Measurements from ENCODE around the gene FLYWCH1. TPM values are rescaled to one million over a fixed set of nuclear protein-coding genes. Genes with fewer than 3 reads are reported as not detected.
"Not testable (repeated sequence)": the region's sequence is repeated elsewhere in the genome, so short reads cannot be mapped to it uniquely, and the experiment has no call there.

Gene FLYWCH1
- total RNA-seq, 4 donors from 2014 or later = 41.7 to 49.7 (median 44.0) TPM

DNA sequence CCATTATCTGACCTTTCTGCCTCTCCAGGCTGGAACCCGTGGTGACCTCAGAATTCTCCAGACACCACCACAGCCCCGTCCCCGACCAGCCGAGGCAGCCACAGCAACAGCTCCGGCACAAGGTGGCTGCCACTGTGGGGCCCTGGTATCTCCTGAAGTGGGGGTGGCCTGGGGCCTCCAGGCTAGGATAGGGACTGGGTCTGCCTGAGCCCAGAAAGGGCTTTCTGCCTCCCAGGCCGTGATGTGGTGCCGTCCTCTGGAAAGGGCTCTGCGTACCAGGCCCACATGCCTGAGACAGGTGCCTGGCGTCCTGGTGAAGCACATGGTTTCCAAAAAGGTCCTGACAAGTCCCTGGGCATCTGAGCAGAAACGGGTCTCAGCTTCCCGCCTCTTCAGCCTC, 17.1 kb downstream of the FLYWCH1 start:
- Histone ChIP-seq H3K27ac (no peak overlapping the region), H3K27me3 (no peaks in the 10 kb centered on the region), H3K36me3 (peaks cover 0 to 19% of the 10 kb centered on the region in 2 donors), H3K9me3 (no peaks in the 10 kb centered on the region), H3K4me1 (peaks cover 0 to 5% of the 10 kb centered on the region in 2 donors), H3K4me3 (no peak overlapping the region)
- ATAC-seq (no peak), DNase-seq (no peak)
- TF ChIP-seq, protein P1, sequence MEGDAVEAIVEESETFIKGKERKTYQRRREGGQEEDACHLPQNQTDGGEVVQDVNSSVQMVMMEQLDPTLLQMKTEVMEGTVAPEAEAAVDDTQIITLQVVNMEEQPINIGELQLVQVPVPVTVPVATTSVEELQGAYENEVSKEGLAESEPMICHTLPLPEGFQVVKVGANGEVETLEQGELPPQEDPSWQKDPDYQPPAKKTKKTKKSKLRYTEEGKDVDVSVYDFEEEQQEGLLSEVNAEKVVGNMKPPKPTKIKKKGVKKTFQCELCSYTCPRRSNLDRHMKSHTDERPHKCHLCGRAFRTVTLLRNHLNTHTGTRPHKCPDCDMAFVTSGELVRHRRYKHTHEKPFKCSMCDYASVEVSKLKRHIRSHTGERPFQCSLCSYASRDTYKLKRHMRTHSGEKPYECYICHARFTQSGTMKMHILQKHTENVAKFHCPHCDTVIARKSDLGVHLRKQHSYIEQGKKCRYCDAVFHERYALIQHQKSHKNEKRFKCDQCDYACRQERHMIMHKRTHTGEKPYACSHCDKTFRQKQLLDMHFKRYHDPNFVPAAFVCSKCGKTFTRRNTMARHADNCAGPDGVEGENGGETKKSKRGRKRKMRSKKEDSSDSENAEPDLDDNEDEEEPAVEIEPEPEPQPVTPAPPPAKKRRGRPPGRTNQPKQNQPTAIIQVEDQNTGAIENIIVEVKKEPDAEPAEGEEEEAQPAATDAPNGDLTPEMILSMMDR (IDR thresholded peaks at IDR 0.05 in 4 of 5, conservative IDR thresholded peaks at IDR 0.05 in 1 of 5) = no peak
- no peak for TF ChIP-seq POLR2A (IDR thresholded peaks at IDR 0.05)
- in situ Hi-C loops (cut with MboI; ENCODE audit: low sequenced_read_pairs in 4 of 4) = loop anchor here in 1 of 4 donors (10.0 kb wide), 1 partner anchor 54 kb away; no protein-coding TSS in a partner anchor
- intact Hi-C loops (cut with DNase I; ENCODE audit: low total_unique reads) = no loop called here

DNA sequence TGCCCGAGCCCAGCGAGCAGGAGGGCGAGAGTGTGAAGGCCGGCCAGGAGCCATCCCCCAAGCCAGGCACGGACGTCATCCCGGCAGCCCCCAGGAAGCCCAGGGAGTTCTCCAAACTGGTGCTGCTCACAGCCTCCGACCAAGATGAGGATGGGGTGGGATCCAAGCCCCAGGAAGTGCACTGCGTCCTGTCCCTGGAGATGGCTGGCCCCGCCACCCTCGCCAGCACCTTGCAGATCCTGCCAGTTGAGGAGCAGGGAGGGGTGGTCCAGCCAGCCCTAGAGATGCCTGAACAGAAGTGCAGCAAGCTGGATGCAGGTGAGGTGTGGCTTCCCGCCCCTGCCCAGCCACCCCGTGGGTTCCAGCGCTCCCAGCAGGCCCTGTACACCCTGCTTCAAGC, 18.0 kb downstream of the FLYWCH1 start:
- DNase-seq (no peak), ATAC-seq (no peak)
- peaks cover 0 to 5% of the 10 kb centered on the region in 2 donors for H3K4me1 ChIP-seq
- TF ChIP-seq, protein P1 (IDR thresholded peaks at IDR 0.05 in 4 of 5, conservative IDR thresholded peaks at IDR 0.05 in 1 of 5) = no peak
- TF ChIP-seq POLR2A (IDR thresholded peaks at IDR 0.05) = no peak
- H3K9me3 ChIP-seq = no peaks in the 10 kb centered on the region
- in situ Hi-C loops (cut with MboI; ENCODE audit: low sequenced_read_pairs in 4 of 4) (loop anchor here in 1 of 4 donors (10.0 kb wide), 1 partner anchor 55 kb away; no protein-coding TSS in a partner anchor), intact Hi-C loops (cut with DNase I; ENCODE audit: low total_unique reads) (no loop called here)
- H3K4me3 ChIP-seq = no peak overlapping the region
- no peaks in the 10 kb centered on the region for H3K27me3 ChIP-seq
- H3K27ac ChIP-seq = no peak overlapping the region
- peaks cover 0 to 28% of the 10 kb centered on the region in 2 donors for H3K36me3 ChIP-seq

DNA sequence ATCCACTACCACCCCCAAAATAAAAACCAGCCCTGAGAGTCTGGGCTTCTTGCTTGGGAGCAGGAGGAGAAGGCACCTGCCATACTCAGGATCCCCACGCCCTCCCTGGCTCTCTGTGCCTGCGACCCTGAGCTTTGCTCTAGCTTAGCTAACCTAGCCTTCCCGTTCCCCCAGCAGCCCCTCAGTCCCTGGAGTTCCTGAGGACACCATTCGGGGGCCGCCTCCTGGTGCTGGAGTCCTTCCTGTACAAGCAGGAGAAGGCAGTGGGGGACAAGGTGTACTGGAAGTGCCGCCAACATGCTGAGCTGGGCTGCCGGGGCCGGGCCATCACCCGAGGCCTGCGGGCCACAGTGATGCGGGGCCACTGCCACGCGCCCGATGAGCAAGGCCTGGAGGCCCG, 18.5 kb downstream of the FLYWCH1 start:
- no peak overlapping the region for H3K4me3 ChIP-seq
- no peak for ATAC-seq
- peaks cover 0 to 31% of the 10 kb centered on the region in 2 donors for H3K36me3 ChIP-seq

DNA sequence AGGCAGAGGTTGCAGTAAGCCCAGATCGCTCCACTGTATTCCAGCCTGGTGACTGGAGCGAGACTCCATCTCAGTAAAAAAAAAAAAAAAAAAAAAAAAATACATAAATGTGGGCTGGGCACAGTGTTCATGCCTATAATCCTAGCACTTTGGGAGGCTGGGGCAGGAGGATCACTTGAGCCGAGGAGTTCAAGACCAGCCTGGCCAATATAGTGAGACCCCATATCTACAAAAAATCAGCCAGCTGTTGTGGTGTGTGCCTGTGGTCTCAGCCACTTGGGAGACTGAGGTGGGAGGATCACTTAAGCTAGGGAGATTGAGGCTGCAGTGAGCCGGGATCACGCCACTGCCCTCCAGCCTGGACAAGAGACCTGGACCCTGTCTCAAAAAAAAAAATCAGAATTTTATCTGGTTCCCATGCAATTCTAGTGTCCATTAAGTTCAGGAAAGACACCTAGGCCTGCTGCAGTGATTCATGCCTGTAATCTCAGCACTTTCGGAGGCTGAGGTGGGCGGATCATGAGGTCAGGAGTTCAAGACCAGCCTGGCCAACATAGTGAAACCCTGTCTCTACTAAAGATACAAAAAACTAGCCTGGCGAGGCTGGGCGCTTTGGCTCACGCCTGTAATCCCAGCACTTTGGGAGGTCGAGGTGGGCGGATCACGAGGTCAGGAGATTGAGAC, 19.6 kb downstream of the FLYWCH1 start:
- H3K27me3 ChIP-seq; H3K4me1 ChIP-seq; H3K27ac ChIP-seq; in situ Hi-C loops (cut with MboI; ENCODE audit: low sequenced_read_pairs in 4 of 4); ATAC-seq; H3K4me3 ChIP-seq; DNase-seq; H3K9me3 ChIP-seq; intact Hi-C loops (cut with DNase I; ENCODE audit: low total_unique reads): not testable (repeated sequence)
- peaks cover 0 to 42% of the 10 kb centered on the region in 2 donors for H3K36me3 ChIP-seq

More for the DNA sequence above, 18.5 kb downstream of the FLYWCH1 start:
- no peaks in the 10 kb centered on the region for H3K27me3 ChIP-seq
- no peak overlapping the region for H3K27ac ChIP-seq
- no peak for DNase-seq
- H3K4me1 ChIP-seq = peaks cover 0 to 5% of the 10 kb centered on the region in 2 donors
- intact Hi-C loops (cut with DNase I; ENCODE audit: low total_unique reads) = no loop called here
- H3K9me3 ChIP-seq = no peaks in the 10 kb centered on the region
- in situ Hi-C loops (cut with MboI; ENCODE audit: low sequenced_read_pairs in 4 of 4) = no loop called here
- no peak for TF ChIP-seq POLR2A (IDR thresholded peaks at IDR 0.05)
- TF ChIP-seq, protein P1 (IDR thresholded peaks at IDR 0.05 in 4 of 5, conservative IDR thresholded peaks at IDR 0.05 in 1 of 5) = no peak

DNA sequence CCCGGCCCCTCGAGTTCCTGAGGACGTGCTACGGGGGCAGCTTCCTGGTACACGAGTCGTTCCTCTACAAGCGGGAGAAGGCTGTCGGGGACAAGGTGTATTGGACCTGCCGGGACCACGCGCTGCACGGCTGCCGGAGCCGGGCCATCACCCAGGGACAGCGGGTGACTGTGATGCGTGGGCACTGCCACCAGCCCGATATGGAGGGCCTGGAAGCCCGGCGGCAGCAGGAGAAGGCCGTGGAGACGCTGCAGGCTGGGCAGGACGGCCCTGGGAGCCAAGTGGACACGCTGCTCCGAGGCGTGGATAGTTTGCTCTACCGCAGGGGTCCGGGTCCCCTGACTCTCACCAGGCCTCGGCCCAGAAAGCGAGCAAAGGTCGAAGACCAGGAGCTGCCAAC, 21.4 kb downstream of the FLYWCH1 start:
- intact Hi-C loops (cut with DNase I; ENCODE audit: low total_unique reads) = no loop called here
- Histone ChIP-seq H3K9me3 (no peaks in the 10 kb centered on the region), H3K4me1 (no peaks in the 10 kb centered on the region), H3K27me3 (no peaks in the 10 kb centered on the region), H3K4me3 (no peak overlapping the region), H3K36me3 (peaks cover 0 to 59% of the 10 kb centered on the region in 2 donors), H3K27ac (no peak overlapping the region)
- ATAC-seq (no peak), DNase-seq (no peak)
- TF ChIP-seq, protein P1 (IDR thresholded peaks at IDR 0.05 in 4 of 5, conservative IDR thresholded peaks at IDR 0.05 in 1 of 5) = no peak
- TF ChIP-seq POLR2A (IDR thresholded peaks at IDR 0.05) = no peak
- in situ Hi-C loops (cut with MboI; ENCODE audit: low sequenced_read_pairs in 4 of 4) = no loop called here
